ENCODE data around the gene SOX6. TPM values are rescaled to one million over a fixed set of nuclear protein-coding genes. Genes with fewer than 3 reads are reported as not detected.

The SOX6 gene
- total RNA-seq, 1 experiment from 2014 or later = not detected

DNA sequence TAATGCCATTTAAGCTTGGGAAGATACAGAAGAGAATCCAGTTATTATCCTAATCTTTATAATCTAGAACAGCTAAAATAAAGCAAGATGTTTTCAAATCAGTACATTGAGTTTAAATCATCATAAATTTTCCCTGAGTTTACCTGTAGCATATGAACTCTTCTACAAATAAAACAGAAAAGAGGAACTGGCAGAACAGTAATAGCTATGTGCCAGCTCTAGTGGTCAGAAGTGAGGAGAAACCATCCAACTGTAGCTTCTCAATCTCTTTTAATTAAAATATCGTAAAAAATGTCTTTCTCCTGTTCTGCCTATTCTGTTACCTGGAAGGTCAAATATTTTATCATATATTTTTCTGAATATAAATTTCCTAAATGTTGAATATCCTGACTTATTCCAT is 266.9 kb downstream of the SOX6 start:
- Histone ChIP-seq H4K8ac (replicated peaks; ENCODE audit: insufficient read length, low read depth, low read length) (no peak overlapping the region), H2BK20ac (ENCODE audit: low read depth, low read length, poor library complexity, severe bottlenecking) (no peak overlapping the region), H4K5ac (ENCODE audit: insufficient read length, low read depth, low read length) (no peak overlapping the region), H2AK5ac (ENCODE audit: insufficient read length, low read length) (no peak overlapping the region), H3K9ac (ENCODE audit: extremely low read depth, insufficient read length, low read length) (no peak overlapping the region), H3K23ac (ENCODE audit: insufficient read length, low read depth, low read length) (no peak overlapping the region), H3K4me1 (ENCODE audit: insufficient read depth, low read length) (no peaks in the 10 kb centered on the region), H3K56ac (ENCODE audit: insufficient read length, low read depth, low read length) (no peak overlapping the region), H3K23me2 (ENCODE audit: insufficient read length, low read depth, low read length, poor library complexity, severe bottlenecking) (no peaks in the 10 kb centered on the region), H3K79me1 (ENCODE audit: insufficient read depth, low read depth, low read length, poor library complexity, severe bottlenecking) (no peaks in the 10 kb centered on the region), H2BK15ac (ENCODE audit: low read depth, low read length) (no peak overlapping the region), H2AFZ (ENCODE audit: low read length) (no peak overlapping the region), H3K27me3 (ENCODE audit: insufficient read depth, low read length) (no peaks in the 10 kb centered on the region), H4K91ac (ENCODE audit: insufficient read length, low read depth, low read length) (no peak overlapping the region), H4K20me1 (ENCODE audit: control insufficient read depth, insufficient read depth, insufficient read length) (no peaks in the 10 kb centered on the region), H3K27ac (ENCODE audit: insufficient read length, low read depth, low read length) (no peak overlapping the region), H3K4me2 (ENCODE audit: insufficient read depth, insufficient read length, low read length) (no peak overlapping the region), H3K14ac (ENCODE audit: insufficient read depth, low read length) (no peak overlapping the region), H3K18ac (ENCODE audit: insufficient read length, low read depth, low read length) (no peak overlapping the region), H2BK5ac (ENCODE audit: insufficient read length, low read length) (no peak overlapping the region), H2BK120ac (ENCODE audit: low read depth, low read length, poor library complexity, severe bottlenecking) (no peak overlapping the region), H3K4ac (ENCODE audit: low read depth, low read length) (no peak overlapping the region), H3T11ph (ENCODE audit: low read length) (no peak overlapping the region), H3K79me2 (ENCODE audit: insufficient read depth, low read length) (no peaks in the 10 kb centered on the region), H2BK12ac (ENCODE audit: insufficient read length, low read depth, low read length) (no peak overlapping the region), H3K9me3 (ENCODE audit: control insufficient read depth, low read depth, low read length) (no peaks in the 10 kb centered on the region)
- H3K4me1 Mint-ChIP-seq = peaks cover 6 to 9% of the 10 kb centered on the region in 2 experiments
- TF ChIP-seq, protein P1, sequence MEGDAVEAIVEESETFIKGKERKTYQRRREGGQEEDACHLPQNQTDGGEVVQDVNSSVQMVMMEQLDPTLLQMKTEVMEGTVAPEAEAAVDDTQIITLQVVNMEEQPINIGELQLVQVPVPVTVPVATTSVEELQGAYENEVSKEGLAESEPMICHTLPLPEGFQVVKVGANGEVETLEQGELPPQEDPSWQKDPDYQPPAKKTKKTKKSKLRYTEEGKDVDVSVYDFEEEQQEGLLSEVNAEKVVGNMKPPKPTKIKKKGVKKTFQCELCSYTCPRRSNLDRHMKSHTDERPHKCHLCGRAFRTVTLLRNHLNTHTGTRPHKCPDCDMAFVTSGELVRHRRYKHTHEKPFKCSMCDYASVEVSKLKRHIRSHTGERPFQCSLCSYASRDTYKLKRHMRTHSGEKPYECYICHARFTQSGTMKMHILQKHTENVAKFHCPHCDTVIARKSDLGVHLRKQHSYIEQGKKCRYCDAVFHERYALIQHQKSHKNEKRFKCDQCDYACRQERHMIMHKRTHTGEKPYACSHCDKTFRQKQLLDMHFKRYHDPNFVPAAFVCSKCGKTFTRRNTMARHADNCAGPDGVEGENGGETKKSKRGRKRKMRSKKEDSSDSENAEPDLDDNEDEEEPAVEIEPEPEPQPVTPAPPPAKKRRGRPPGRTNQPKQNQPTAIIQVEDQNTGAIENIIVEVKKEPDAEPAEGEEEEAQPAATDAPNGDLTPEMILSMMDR (conservative IDR thresholded peaks at IDR 0.05) = no peak
- H3K27me3 Mint-ChIP-seq (ENCODE audit: low read depth) = peaks cover 3% of the 10 kb centered on the region
- no peak for DNase-seq
- no CpG with 5 or more reads among the region's 1 CpG for WGBS (ENCODE audit: extremely low coverage, insufficient read length, low lambda C conversion rate)
- H3K4me3 Mint-ChIP-seq = no peak overlapping the region
- H3K27ac Mint-ChIP-seq = no peak overlapping the region
- no peaks in the 10 kb centered on the region for H3K36me3 Mint-ChIP-seq (ENCODE audit: insufficient read depth in 1 of 3, low read depth in 3 of 3)
- H3K9me3 Mint-ChIP-seq = no peaks in the 10 kb centered on the region
